Measurements from ENCODE around the gene CADM1. TPM values are rescaled to one million over a fixed set of nuclear protein-coding genes. Genes with fewer than 3 reads are reported as not detected.

CADM1 gene
- total RNA-seq, 1 donor from 2014 or later = 51.1 TPM

GRCh38 chr11:115271643-115272042, 232.6 kb downstream of the CADM1 start:
- intact Hi-C loops (cut with micrococcal nuclease) = no loop called here
- Histone ChIP-seq H3K9me3 (replicated peaks) (no peaks in the 10 kb centered on the region), H3K4me3 (no peak overlapping the region), H3K27me3 (ENCODE audit: low read depth) (no peaks in the 10 kb centered on the region), H3K36me3 (no peaks in the 10 kb centered on the region), H3K4me1 (peaks cover 29% of the 10 kb centered on the region), H3K27ac (replicated peaks) (no peak overlapping the region)
- TF ChIP-seq CTCF (IDR thresholded peaks at IDR 0.05; ENCODE audit: borderline replicate concordance) = no peak
- DNase-seq = no peak

- H3K9me3 ChIP-seq (replicated peaks) = no peaks in the 10 kb centered on the region
- DNase-seq = no peak
- intact Hi-C loops (cut with micrococcal nuclease) = no loop called here
Measured at GRCh38 chr11:115269191-115269950, 234.8 kb downstream of the CADM1 start.

GRCh38 chr11:115267871-115268270, 236.3 kb downstream of the CADM1 start:
- no peaks in the 10 kb centered on the region for H3K27me3 ChIP-seq (ENCODE audit: low read depth)
- no peak overlapping the region for H3K4me3 ChIP-seq
- H3K4me1 ChIP-seq = peaks cover 32% of the 10 kb centered on the region
- TF ChIP-seq CTCF (IDR thresholded peaks at IDR 0.05; ENCODE audit: borderline replicate concordance) = no peak
- intact Hi-C loops (cut with micrococcal nuclease) = no loop called here
- H3K36me3 ChIP-seq = no peaks in the 10 kb centered on the region
- no peak for DNase-seq
- H3K9me3 ChIP-seq (replicated peaks) = no peaks in the 10 kb centered on the region
- H3K27ac ChIP-seq (replicated peaks) = peak overlapping the region; percentile 40

More at GRCh38 chr11:115269191-115269950, 234.8 kb downstream of the CADM1 start:
- Histone ChIP-seq H3K36me3 (no peaks in the 10 kb centered on the region), H3K4me3 (no peak overlapping the region), H3K27ac (replicated peaks) (no peak overlapping the region), H3K27me3 (ENCODE audit: low read depth) (no peaks in the 10 kb centered on the region), H3K4me1 (peaks cover 29% of the 10 kb centered on the region)
- no peak for TF ChIP-seq CTCF (IDR thresholded peaks at IDR 0.05; ENCODE audit: borderline replicate concordance)

- no peak for TF ChIP-seq CTCF (IDR thresholded peaks at IDR 0.05; ENCODE audit: borderline replicate concordance)
- no peak overlapping the region for H3K4me3 ChIP-seq
- no peaks in the 10 kb centered on the region for H3K9me3 ChIP-seq (replicated peaks)
- H3K27ac ChIP-seq (replicated peaks) = peak overlapping the region; percentile 40
- no peak for DNase-seq
- intact Hi-C loops (cut with micrococcal nuclease) = no loop called here
- peaks cover 30% of the 10 kb centered on the region for H3K4me1 ChIP-seq
- H3K27me3 ChIP-seq (ENCODE audit: low read depth) = no peaks in the 10 kb centered on the region
- H3K36me3 ChIP-seq = no peaks in the 10 kb centered on the region
Measured at GRCh38 chr11:115267238-115267781, 236.9 kb downstream of the CADM1 start.

- Histone ChIP-seq H3K4me1 (peaks cover 30% of the 10 kb centered on the region), H3K9me3 (replicated peaks) (no peaks in the 10 kb centered on the region), H3K27me3 (ENCODE audit: low read depth) (no peaks in the 10 kb centered on the region), H3K36me3 (no peaks in the 10 kb centered on the region), H3K4me3 (no peak overlapping the region), H3K27ac (replicated peaks) (no peak overlapping the region)
- no peak for DNase-seq
- intact Hi-C loops (cut with micrococcal nuclease) = no loop called here
- no peak for TF ChIP-seq CTCF (IDR thresholded peaks at IDR 0.05; ENCODE audit: borderline replicate concordance)
Measured at GRCh38 chr11:115266066-115266639, 238.1 kb downstream of the CADM1 start.
